Type B pancreatic cell (in vitro differentiated cells): ENCODE results near the gene TMEM86A. TPM values are rescaled to one million over a fixed set of nuclear protein-coding genes. Genes with fewer than 3 reads are reported as not detected.

Experiments used
- DNase-seq: peaks from one replicate; pipeline ENCODE4 v3.0.0; 2021; ENCODE audit warnings: mixed read lengths; ENCODE audit not compliant: unreplicated experiment; ENCODE audit errors: extremely low spot score
- H3K27ac Mint-ChIP-seq: 2 replicates; pipeline ENCODE4 v1.8.0; 2021; ENCODE audit warnings: mild to moderate bottlenecking, mixed read lengths
- H3K27me3 Mint-ChIP-seq: 2 replicates; pipeline ENCODE4 v1.8.0; 2021; ENCODE audit warnings: mixed read lengths
- H3K36me3 Mint-ChIP-seq: 2 replicates; pipeline ENCODE4 v1.8.0; 2021; ENCODE audit warnings: mixed read lengths
- H3K4me1 Mint-ChIP-seq: one replicate; pipeline ENCODE4 v1.8.0; 2021; ENCODE audit warnings: mixed read lengths; ENCODE audit not compliant: unreplicated experiment
- H3K4me3 Mint-ChIP-seq: 2 replicates; pipeline ENCODE4 v1.8.0; 2021; ENCODE audit warnings: mild to moderate bottlenecking, mixed read lengths
- H3K9me3 Mint-ChIP-seq: 2 replicates; pipeline ENCODE4 v1.8.0; 2021; ENCODE audit warnings: mixed read lengths
- CTCF ChIP-seq: fragments of 200-600 bp; sonication (generic); conservative IDR thresholded peaks from 2 replicates; pipeline ENCODE4 v1.5.0; 2021; ENCODE audit warnings: antibody characterized with exemption, mild to moderate bottlenecking
- total RNA-seq: library from RNA; stranded (reverse); gene quantifications from 2 replicates; pipeline ENCODE4 v1.2.1, GENCODE V29; 2021; ENCODE audit warnings: low replicate concordance

The TMEM86A gene
- total RNA-seq, 1 donor from 2014 or later, result 6.5 TPM

GRCh38 chr11:18729426-18729825 is 30.8 kb downstream of the TMEM86A start:
- DNase-seq, result no peak
- no peak overlapping the region for H3K4me3 Mint-ChIP-seq
- H3K36me3 Mint-ChIP-seq, result no peaks in the 10 kb centered on the region
- no peaks in the 10 kb centered on the region for H3K9me3 Mint-ChIP-seq
- H3K27me3 Mint-ChIP-seq, result no peaks in the 10 kb centered on the region
- H3K27ac Mint-ChIP-seq, result no peak overlapping the region
- peaks cover 11% of the 10 kb centered on the region for H3K4me1 Mint-ChIP-seq
- no peak for TF ChIP-seq CTCF

- no peaks in the 10 kb centered on the region for H3K9me3 Mint-ChIP-seq
- H3K4me3 Mint-ChIP-seq, result no peak overlapping the region
- peaks cover 11% of the 10 kb centered on the region for H3K4me1 Mint-ChIP-seq
- DNase-seq, result no peak
- no peaks in the 10 kb centered on the region for H3K27me3 Mint-ChIP-seq
- TF ChIP-seq CTCF, result no peak
- H3K36me3 Mint-ChIP-seq, result no peaks in the 10 kb centered on the region
- no peak overlapping the region for H3K27ac Mint-ChIP-seq
Measured at GRCh38 chr11:18730020-18730419, 31.4 kb downstream of the TMEM86A start.

GRCh38 chr11:18731441-18731840 is 32.9 kb downstream of the TMEM86A start:
- H3K27ac Mint-ChIP-seq, result no peak overlapping the region
- peaks cover 2% of the 10 kb centered on the region for H3K27me3 Mint-ChIP-seq
- no peak for TF ChIP-seq CTCF
- H3K9me3 Mint-ChIP-seq, result no peaks in the 10 kb centered on the region
- peaks cover 11% of the 10 kb centered on the region for H3K4me1 Mint-ChIP-seq
- no peaks in the 10 kb centered on the region for H3K36me3 Mint-ChIP-seq
- DNase-seq, result no peak
- H3K4me3 Mint-ChIP-seq, result no peak overlapping the region

- DNase-seq, result no peak
- no peaks in the 10 kb centered on the region for H3K9me3 Mint-ChIP-seq
- H3K36me3 Mint-ChIP-seq, result no peaks in the 10 kb centered on the region
- peak; percentile 94 for TF ChIP-seq CTCF
- H3K27me3 Mint-ChIP-seq, result peaks cover 2% of the 10 kb centered on the region
- peaks cover 11% of the 10 kb centered on the region for H3K4me1 Mint-ChIP-seq
- H3K27ac Mint-ChIP-seq, result no peak overlapping the region
- no peak overlapping the region for H3K4me3 Mint-ChIP-seq
Measured at GRCh38 chr11:18731949-18732821, 33.6 kb downstream of the TMEM86A start.

GRCh38 chr11:18733202-18733601 is 34.6 kb downstream of the TMEM86A start:
- peaks cover 2% of the 10 kb centered on the region for H3K27me3 Mint-ChIP-seq
- no peaks in the 10 kb centered on the region for H3K36me3 Mint-ChIP-seq
- peaks cover 5% of the 10 kb centered on the region for H3K4me1 Mint-ChIP-seq
- no peak for TF ChIP-seq CTCF
- no peak overlapping the region for H3K27ac Mint-ChIP-seq
- H3K4me3 Mint-ChIP-seq, result no peak overlapping the region
- no peak for DNase-seq
- H3K9me3 Mint-ChIP-seq, result no peaks in the 10 kb centered on the region
